ENCODE results near the gene HOXA4.

DNA sequence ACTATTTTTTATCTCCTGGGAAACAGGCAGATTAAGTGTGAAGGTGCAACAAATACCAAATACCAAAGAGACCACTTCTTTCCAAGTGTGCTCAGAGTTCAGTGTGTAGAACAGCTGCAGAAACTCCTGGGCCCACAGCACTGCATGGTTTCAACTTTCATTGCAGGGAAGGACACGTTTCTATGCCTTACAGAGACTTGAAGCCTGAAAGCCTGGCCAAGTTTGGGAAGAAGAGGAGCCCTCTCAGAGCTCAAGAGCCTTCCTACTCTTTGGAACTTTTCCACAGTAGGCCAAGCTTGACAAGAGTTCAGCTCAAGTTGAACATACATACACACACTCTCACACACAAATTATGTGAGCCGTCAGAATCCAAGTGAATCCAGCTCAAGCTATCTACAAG is 2.5 kb downstream of the HOXA4 start:
- TF ChIP-seq RFX5 (IDR thresholded peaks at IDR 0.05; ENCODE audit: low read depth, low read length) (no peak), MAFK (IDR thresholded peaks at IDR 0.05; ENCODE audit: low read depth, low read length) (no peak), POLR2A (IDR thresholded peaks at IDR 0.05; ENCODE audit: low read depth, low read length) (no peak), CHD1 (IDR thresholded peaks at IDR 0.05; ENCODE audit: low read depth, low read length) (no peak), CEBPB (IDR thresholded peaks at IDR 0.05; ENCODE audit: low read depth, low read length) (no peak), RAD21 (IDR thresholded peaks at IDR 0.05; ENCODE audit: low read length) (no peak), SMC3 (IDR thresholded peaks at IDR 0.05; ENCODE audit: low read depth, low read length) (no peak), MXI1 (IDR thresholded peaks at IDR 0.05; ENCODE audit: borderline replicate concordance, low read depth, low read length) (no peak), MAZ (IDR thresholded peaks at IDR 0.05; ENCODE audit: borderline replicate concordance, low read depth, low read length) (no peak)
- TF ChIP-seq, protein P1, sequence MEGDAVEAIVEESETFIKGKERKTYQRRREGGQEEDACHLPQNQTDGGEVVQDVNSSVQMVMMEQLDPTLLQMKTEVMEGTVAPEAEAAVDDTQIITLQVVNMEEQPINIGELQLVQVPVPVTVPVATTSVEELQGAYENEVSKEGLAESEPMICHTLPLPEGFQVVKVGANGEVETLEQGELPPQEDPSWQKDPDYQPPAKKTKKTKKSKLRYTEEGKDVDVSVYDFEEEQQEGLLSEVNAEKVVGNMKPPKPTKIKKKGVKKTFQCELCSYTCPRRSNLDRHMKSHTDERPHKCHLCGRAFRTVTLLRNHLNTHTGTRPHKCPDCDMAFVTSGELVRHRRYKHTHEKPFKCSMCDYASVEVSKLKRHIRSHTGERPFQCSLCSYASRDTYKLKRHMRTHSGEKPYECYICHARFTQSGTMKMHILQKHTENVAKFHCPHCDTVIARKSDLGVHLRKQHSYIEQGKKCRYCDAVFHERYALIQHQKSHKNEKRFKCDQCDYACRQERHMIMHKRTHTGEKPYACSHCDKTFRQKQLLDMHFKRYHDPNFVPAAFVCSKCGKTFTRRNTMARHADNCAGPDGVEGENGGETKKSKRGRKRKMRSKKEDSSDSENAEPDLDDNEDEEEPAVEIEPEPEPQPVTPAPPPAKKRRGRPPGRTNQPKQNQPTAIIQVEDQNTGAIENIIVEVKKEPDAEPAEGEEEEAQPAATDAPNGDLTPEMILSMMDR (conservative IDR thresholded peaks at IDR 0.05; ENCODE audit: low read depth, low read length): no peak
- TF ChIP-seq, protein P2, sequence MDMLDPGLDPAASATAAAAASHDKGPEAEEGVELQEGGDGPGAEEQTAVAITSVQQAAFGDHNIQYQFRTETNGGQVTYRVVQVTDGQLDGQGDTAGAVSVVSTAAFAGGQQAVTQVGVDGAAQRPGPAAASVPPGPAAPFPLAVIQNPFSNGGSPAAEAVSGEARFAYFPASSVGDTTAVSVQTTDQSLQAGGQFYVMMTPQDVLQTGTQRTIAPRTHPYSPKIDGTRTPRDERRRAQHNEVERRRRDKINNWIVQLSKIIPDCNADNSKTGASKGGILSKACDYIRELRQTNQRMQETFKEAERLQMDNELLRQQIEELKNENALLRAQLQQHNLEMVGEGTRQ (IDR thresholded peaks at IDR 0.05; ENCODE audit: low read depth, low read length): no peak
- TF ChIP-seq, protein P3, sequence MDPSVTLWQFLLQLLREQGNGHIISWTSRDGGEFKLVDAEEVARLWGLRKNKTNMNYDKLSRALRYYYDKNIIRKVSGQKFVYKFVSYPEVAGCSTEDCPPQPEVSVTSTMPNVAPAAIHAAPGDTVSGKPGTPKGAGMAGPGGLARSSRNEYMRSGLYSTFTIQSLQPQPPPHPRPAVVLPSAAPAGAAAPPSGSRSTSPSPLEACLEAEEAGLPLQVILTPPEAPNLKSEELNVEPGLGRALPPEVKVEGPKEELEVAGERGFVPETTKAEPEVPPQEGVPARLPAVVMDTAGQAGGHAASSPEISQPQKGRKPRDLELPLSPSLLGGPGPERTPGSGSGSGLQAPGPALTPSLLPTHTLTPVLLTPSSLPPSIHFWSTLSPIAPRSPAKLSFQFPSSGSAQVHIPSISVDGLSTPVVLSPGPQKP (IDR thresholded peaks at IDR 0.05; ENCODE audit: borderline replicate concordance, low read depth, low read length): no peak

Measured in IMR-90 (cell line).